A549 (cell line): ENCODE results near the gene MTA3. TPM values are rescaled to one million over a fixed set of nuclear protein-coding genes. Genes with fewer than 3 reads are reported as not detected.

Experiments
- ATAC-seq, 2 experiments: fragments of 200-7000 bp in 1 of 2; fragments of >200 bp in 1 of 2; cut with Nextera tagmentation in 1 of 2; cut with Tn5 transposase in 1 of 2; 3 replicates each; pipeline versions ENCODE4 v1.8.0 to v1.9.1; 2018 to 2020; ENCODE audit warnings: mild to moderate bottlenecking in 1 of 2, moderate library complexity in 1 of 2
- CTCF ChIA-PET: fragments of 300-600 bp; sonication (Branson Sonifier 250); formaldehyde crosslinking; extraction: SDS; loops from one replicate; lab custom pipeline; 2021; ENCODE audit warnings: antibody characterized with exemption, inconsistent platforms; lab: Yijun Ruan, JAX
- POLR2A ChIA-PET: fragments of 350-600 bp; formaldehyde crosslinking; extraction: SDS; loops from one replicate; lab custom pipeline; 2021; ENCODE audit warnings: antibody characterized with exemption, inconsistent platforms; lab: Yijun Ruan, JAX
- DNase-seq, 2 experiments: peaks; one replicate each; pipeline versions ENCODE4 v3.0.0 to v3.0.0-alpha.2; 2011 to 2016; ENCODE audit warnings: low read depth in 1 of 2, low spot score in 1 of 2
- FAIRE-seq: peaks from 2 replicates; lab custom pipeline; 2011; peaks lifted over from hg19 to GRCh38; lab: Jason Lieb, UNC
- H3K27ac ChIP-seq, 2 experiments: fragments of >200 bp; sonication (Bioruptor Twin); formaldehyde crosslinking; 3 replicates each; pipeline ENCODE4 v1.5.1; 2016 to 2017
- H3K4me1 ChIP-seq: fragments of >200 bp; sonication (Bioruptor Twin); formaldehyde crosslinking; 3 replicates; pipeline ENCODE4 v1.6.1; 2016
- H3K4me2 ChIP-seq: fragments of >200 bp; sonication (Bioruptor Twin); formaldehyde crosslinking; 3 replicates; pipeline ENCODE4 v1.6.1; 2016
- H3K4me3 ChIP-seq: fragments of >200 bp; sonication (Bioruptor Twin); formaldehyde crosslinking; 3 replicates; pipeline ENCODE4 v1.5.1; 2016
- H3K9me3 ChIP-seq: fragments of >200 bp; sonication (Bioruptor Twin); formaldehyde crosslinking; 3 replicates; pipeline ENCODE4 v1.6.1; 2016
- CHD2 ChIP-seq: fragments of 150-350 bp; IDR thresholded peaks from 2 replicates; pipeline ENCODE4 v1.6.1; 2014; ENCODE audit warnings: low read length; ENCODE audit not compliant: partially characterized antibody
- EHMT2 ChIP-seq: fragments of 200-600 bp; sonication (generic); IDR thresholded peaks from 2 replicates; pipeline ENCODE4 v1.6.1; 2016; ENCODE audit warnings: antibody characterized with exemption, low read depth, mild to moderate bottlenecking, moderate library complexity
- FOSB ChIP-seq: fragments of 250-450 bp; sonication (Bioruptor Pico); IDR thresholded peaks from 2 replicates; pipeline ENCODE4 v1.5.0; 2020; ENCODE audit warnings: mild to moderate bottlenecking, moderate library complexity
- FOSL2 ChIP-seq, 2 experiments: fragments of 450-650 bp in 1 of 2; fragments of >200 bp in 1 of 2; sonication (Bioruptor Twin) in 1 of 2; formaldehyde crosslinking; IDR thresholded peaks; 2 replicates each; pipeline versions ENCODE4 v1.5.0 to v1.6.1; 2016 to 2020; ENCODE audit warnings: mild to moderate bottlenecking in 1 of 2, moderate library complexity in 1 of 2
- HDAC2 ChIP-seq: fragments of 200-600 bp; sonication (generic); IDR thresholded peaks from 2 replicates; pipeline ENCODE4 v1.6.1; 2016
- HOXA7 ChIP-seq: fragments of 250-450 bp; sonication (Bioruptor Pico); IDR thresholded peaks from 2 replicates; pipeline ENCODE4 v1.5.0; 2020; ENCODE audit warnings: mild to moderate bottlenecking, moderate library complexity
- JUN ChIP-seq, 2 experiments: fragments of >200 bp; sonication (Bioruptor Twin); formaldehyde crosslinking; IDR thresholded peaks; 2 replicates in 1 of 2; 3 replicates in 1 of 2; pipeline ENCODE4 v1.6.1; 2016 to 2017
- JUNB ChIP-seq: fragments of >200 bp; sonication (Bioruptor Twin); formaldehyde crosslinking; IDR thresholded peaks from 2 replicates; pipeline ENCODE4 v1.6.1; 2016
- KDM5A ChIP-seq: fragments of 200-600 bp; sonication (generic); IDR thresholded peaks from 2 replicates; pipeline ENCODE4 v1.6.1; 2016; ENCODE audit warnings: antibody characterized with exemption, mild to moderate bottlenecking
- MAZ ChIP-seq: fragments of 150-350 bp; IDR thresholded peaks from 2 replicates; pipeline ENCODE4 v1.6.1; 2014; ENCODE audit warnings: antibody characterized with exemption, low read depth, low read length, borderline replicate concordance
- MYC ChIP-seq: IDR thresholded peaks from 2 replicates; pipeline ENCODE4 v1.6.1; 2012; ENCODE audit warnings: mild to moderate bottlenecking, inconsistent platforms, low read length, improper control_type of control experiment, borderline replicate concordance
- NR3C1 ChIP-seq: fragments of >200 bp; sonication (Bioruptor Twin); formaldehyde crosslinking; IDR thresholded peaks from 3 replicates; pipeline ENCODE4 v1.6.1; 2017
- RARB ChIP-seq: fragments of 250-450 bp; sonication (Bioruptor Pico); IDR thresholded peaks from 2 replicates; pipeline ENCODE4 v1.8.0; 2021; ENCODE audit warnings: mild to moderate bottlenecking, moderate library complexity
- REST ChIP-seq: fragments of 200-600 bp; sonication (generic); IDR thresholded peaks from 2 replicates; pipeline ENCODE4 v1.6.1; 2016; ENCODE audit warnings: antibody characterized with exemption, mild to moderate bottlenecking, moderate library complexity
- SREBF2 ChIP-seq: fragments of 450-650 bp; IDR thresholded peaks from 2 replicates; pipeline ENCODE4 v1.6.1; 2014; ENCODE audit warnings: mild to moderate bottlenecking, moderate library complexity
- TFCP2L1 ChIP-seq: fragments of 250-450 bp; sonication (Bioruptor Pico); IDR thresholded peaks from 2 replicates; pipeline ENCODE4 v1.5.0; 2021; ENCODE audit warnings: mild to moderate bottlenecking
- ZNF302 ChIP-seq: fragments of 250-450 bp; sonication (Bioruptor Pico); IDR thresholded peaks from 2 replicates; pipeline ENCODE4 v1.9.0; 2021; ENCODE audit warnings: inconsistent platforms, mild to moderate bottlenecking, moderate library complexity
- ZSCAN20 ChIP-seq: fragments of 250-450 bp; sonication (Bioruptor Pico); IDR thresholded peaks from 2 replicates; pipeline ENCODE4 v1.8.0; 2022; ENCODE audit warnings: mild to moderate bottlenecking, moderate library complexity
- WGBS: methylation state at CpG from one replicate; pipeline ENCODE4 v1.1.6; 2017; ENCODE audit errors: missing lambda C conversion rate; 5-methylcytosine and 5-hydroxymethylcytosine counted together
- polyA plus RNA-seq, 4 experiments: library from polyadenylated mRNA; depleted of rRNA in 3 of 4; stranded (reverse); fragments of >200 nt; fragmentation: RNase III in 1 of 4; extraction: RNeasy Plus Mini Kit Qiagen cat#74134 plus additional on column Dnase treatment in 1 of 4; gene quantifications; 2 replicates in 3 of 4; 3 replicates in 1 of 4; pipeline ENCODE4 v1.2.3, GENCODE V29; 2011 to 2017
- TF ChIP-seq, protein P1 (sequence below): fragments of 250-450 bp; sonication (Bioruptor Pico); IDR thresholded peaks from 2 replicates; pipeline ENCODE4 v1.5.0; 2021; ENCODE audit warnings: mild to moderate bottlenecking, moderate library complexity, borderline replicate concordance
- TF ChIP-seq, protein P2 (sequence below): fragments of 450-650 bp; IDR thresholded peaks from 2 replicates; pipeline ENCODE4 v1.6.1; 2014; ENCODE audit warnings: antibody characterized with exemption
- TF ChIP-seq, protein P3 (sequence below): IDR thresholded peaks from 2 replicates; pipeline ENCODE4 v1.6.1; 2012

MTA3 gene
- polyA plus RNA-seq, 2 of the 4 experiments (the other 2 are of a cell fraction): 49.3 to 74.1 TPM

GRCh38 chr2:42801381-42801780 lies 232.9 kb downstream of the MTA3 start:
- ATAC-seq (no peak), DNase-seq (no peak), FAIRE-seq (no peak)
- Histone ChIP-seq H3K27ac (no peak overlapping the region), H3K9me3 (no peaks in the 10 kb centered on the region), H3K4me1 (peaks cover under 1% of the 10 kb centered on the region; the same call in 2 of the 3 replicates), H3K4me2 (no peak overlapping the region), H3K4me3 (no peak overlapping the region)
- POLR2A ChIA-PET: interaction anchor here (2.5 kb wide), 1 partner anchor 9 kb away, joined by 16 read pairs; no protein-coding TSS in a partner anchor
- 71% methylated on average over 4 of the region's 4 CpGs for WGBS
- no peak for TF ChIP-seq FOSB (CRISPR knock-in tag)
- TF ChIP-seq NR3C1: no peak
- TF ChIP-seq MYC: no peak
- no peak for TF ChIP-seq ZSCAN20 (CRISPR knock-in tag)
- no peak for TF ChIP-seq TFCP2L1
- no peak for TF ChIP-seq REST
- no peak for TF ChIP-seq EHMT2
- no peak for TF ChIP-seq CHD2
- TF ChIP-seq MAZ: no peak
- TF ChIP-seq HOXA7 (CRISPR knock-in tag): no peak
- TF ChIP-seq JUNB: no peak
- TF ChIP-seq HDAC2: no peak
- TF ChIP-seq, protein P1, sequence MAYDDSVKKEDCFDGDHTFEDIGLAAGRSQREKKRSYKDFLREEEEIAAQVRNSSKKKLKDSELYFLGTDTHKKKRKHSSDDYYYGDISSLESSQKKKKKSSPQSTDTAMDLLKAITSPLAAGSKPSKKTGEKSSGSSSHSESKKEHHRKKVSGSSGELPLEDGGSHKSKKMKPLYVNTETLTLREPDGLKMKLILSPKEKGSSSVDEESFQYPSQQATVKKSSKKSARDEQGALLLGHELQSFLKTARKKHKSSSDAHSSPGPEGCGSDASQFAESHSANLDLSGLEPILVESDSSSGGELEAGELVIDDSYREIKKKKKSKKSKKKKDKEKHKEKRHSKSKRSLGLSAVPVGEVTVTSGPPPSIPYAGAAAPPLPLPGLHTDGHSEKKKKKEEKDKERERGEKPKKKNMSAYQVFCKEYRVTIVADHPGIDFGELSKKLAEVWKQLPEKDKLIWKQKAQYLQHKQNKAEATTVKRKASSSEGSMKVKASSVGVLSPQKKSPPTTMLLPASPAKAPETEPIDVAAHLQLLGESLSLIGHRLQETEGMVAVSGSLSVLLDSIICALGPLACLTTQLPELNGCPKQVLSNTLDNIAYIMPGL (CRISPR knock-in tag): no peak
- TF ChIP-seq RARB (CRISPR knock-in tag): no peak
- TF ChIP-seq, protein P2, sequence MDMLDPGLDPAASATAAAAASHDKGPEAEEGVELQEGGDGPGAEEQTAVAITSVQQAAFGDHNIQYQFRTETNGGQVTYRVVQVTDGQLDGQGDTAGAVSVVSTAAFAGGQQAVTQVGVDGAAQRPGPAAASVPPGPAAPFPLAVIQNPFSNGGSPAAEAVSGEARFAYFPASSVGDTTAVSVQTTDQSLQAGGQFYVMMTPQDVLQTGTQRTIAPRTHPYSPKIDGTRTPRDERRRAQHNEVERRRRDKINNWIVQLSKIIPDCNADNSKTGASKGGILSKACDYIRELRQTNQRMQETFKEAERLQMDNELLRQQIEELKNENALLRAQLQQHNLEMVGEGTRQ: no peak
- TF ChIP-seq KDM5A: no peak
- no peak for TF ChIP-seq FOSL2 (IDR thresholded peaks at IDR 0.05)
- no peak for TF ChIP-seq FOSL2 (CRISPR knock-in tag; IDR thresholded peaks at IDR 0.05)
- TF ChIP-seq, protein P3, sequence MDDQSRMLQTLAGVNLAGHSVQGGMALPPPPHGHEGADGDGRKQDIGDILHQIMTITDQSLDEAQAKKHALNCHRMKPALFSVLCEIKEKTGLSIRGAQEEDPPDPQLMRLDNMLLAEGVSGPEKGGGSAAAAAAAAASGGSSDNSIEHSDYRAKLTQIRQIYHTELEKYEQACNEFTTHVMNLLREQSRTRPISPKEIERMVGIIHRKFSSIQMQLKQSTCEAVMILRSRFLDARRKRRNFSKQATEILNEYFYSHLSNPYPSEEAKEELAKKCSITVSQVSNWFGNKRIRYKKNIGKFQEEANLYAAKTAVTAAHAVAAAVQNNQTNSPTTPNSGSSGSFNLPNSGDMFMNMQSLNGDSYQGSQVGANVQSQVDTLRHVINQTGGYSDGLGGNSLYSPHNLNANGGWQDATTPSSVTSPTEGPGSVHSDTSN: no peak
- no peak for TF ChIP-seq JUN (IDR thresholded peaks at IDR 0.05)
- no peak for TF ChIP-seq ZNF302 (CRISPR knock-in tag)
- CTCF ChIA-PET: interaction anchor here (1.1 to 1.7 kb wide), 4 partner anchors 8 to 16 kb away, joined by 3 to 7 read pairs (median 3); no protein-coding TSS in a partner anchor

DNA sequence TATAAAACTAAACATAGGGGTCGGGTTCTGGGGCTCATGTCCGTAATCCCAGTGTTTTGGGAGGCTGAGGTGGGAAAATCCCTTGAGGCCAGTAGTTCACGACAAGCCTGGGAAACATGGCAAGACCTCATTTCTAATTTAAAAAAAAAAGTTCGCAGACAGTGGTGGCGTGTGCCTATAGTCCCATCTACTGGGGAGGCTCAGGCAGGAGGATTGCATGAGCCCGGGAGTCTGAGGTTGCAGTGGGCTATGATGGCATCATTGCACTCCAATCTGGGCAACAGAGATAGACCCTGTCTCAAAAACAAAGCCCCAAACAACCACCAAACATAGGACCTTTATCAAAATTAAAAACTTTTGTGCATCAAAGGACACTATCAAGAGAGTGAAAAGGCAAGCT lies 233.7 kb downstream of the MTA3 start:
- ChIA-PET POLR2A (no interaction called here), CTCF (no interaction called here)
- no peak for ATAC-seq
- no peak for FAIRE-seq
- Histone ChIP-seq H3K4me1 (no peaks in the 10 kb centered on the region), H3K4me2 (no peak overlapping the region), H3K27ac (no peak overlapping the region), H3K9me3 (no peaks in the 10 kb centered on the region), H3K4me3 (no peak overlapping the region)
- 53% methylated on average over 6 of the region's 6 CpGs for WGBS
- DNase-seq: no peak
- TF ChIP-seq SREBF2 (no peak), FOSB (CRISPR knock-in tag) (no peak), JUNB (no peak)
